Measurements from ENCODE around the gene TNFRSF1A.

TNFRSF1A gene

DNA sequence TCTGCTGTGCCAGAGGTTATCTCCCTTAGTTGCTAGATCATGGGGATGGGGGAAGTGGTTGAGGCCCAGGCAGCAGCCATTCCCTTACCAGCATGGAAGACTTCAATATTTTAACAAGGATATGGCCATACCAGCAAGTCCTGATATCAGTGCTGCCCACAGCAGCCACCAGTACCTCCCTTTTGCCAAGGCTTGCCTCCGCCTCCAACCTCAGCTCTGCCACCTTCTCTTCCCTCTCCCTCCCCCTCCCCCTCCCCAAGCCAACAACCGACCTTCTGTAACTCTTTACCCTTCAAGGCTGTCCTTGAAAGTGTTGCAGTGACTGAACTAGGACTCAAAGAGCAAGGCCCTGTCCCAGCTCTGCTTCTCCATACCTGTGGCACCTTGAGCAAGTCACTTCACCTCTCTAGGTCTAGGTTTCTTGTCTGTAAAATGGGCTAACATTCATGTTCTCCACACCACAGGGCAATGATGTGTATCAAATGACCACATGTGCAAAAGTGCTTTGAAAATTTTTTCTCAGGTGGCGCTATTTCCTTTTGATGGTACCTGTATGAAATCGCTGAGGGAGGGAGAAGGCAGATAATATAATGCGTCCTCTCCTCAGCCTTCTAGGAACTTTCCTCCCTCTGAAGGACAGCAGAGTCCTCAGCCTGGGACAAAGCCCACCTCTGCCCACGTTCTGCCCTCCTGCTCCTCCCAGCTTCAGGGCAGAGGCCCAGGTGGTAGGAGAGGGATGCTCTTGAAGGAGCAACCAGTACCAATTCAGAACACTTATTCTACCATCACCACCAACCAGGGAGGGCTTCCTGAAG is 16.7 kb downstream of the TNFRSF1A start:
- FAIRE-seq (no peak), DNase-seq (ENCODE audit: insufficient read length, low spot score) (no peak)
- TF ChIP-seq, protein P1, sequence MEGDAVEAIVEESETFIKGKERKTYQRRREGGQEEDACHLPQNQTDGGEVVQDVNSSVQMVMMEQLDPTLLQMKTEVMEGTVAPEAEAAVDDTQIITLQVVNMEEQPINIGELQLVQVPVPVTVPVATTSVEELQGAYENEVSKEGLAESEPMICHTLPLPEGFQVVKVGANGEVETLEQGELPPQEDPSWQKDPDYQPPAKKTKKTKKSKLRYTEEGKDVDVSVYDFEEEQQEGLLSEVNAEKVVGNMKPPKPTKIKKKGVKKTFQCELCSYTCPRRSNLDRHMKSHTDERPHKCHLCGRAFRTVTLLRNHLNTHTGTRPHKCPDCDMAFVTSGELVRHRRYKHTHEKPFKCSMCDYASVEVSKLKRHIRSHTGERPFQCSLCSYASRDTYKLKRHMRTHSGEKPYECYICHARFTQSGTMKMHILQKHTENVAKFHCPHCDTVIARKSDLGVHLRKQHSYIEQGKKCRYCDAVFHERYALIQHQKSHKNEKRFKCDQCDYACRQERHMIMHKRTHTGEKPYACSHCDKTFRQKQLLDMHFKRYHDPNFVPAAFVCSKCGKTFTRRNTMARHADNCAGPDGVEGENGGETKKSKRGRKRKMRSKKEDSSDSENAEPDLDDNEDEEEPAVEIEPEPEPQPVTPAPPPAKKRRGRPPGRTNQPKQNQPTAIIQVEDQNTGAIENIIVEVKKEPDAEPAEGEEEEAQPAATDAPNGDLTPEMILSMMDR (IDR thresholded peaks at IDR 0.05; ENCODE audit: insufficient read depth, missing control alignments): no peak

GRCh38 chr12:6323995-6324711 is 17.7 kb downstream of the TNFRSF1A start:
- DNase-seq (ENCODE audit: insufficient read length, low spot score): no peak

DNA sequence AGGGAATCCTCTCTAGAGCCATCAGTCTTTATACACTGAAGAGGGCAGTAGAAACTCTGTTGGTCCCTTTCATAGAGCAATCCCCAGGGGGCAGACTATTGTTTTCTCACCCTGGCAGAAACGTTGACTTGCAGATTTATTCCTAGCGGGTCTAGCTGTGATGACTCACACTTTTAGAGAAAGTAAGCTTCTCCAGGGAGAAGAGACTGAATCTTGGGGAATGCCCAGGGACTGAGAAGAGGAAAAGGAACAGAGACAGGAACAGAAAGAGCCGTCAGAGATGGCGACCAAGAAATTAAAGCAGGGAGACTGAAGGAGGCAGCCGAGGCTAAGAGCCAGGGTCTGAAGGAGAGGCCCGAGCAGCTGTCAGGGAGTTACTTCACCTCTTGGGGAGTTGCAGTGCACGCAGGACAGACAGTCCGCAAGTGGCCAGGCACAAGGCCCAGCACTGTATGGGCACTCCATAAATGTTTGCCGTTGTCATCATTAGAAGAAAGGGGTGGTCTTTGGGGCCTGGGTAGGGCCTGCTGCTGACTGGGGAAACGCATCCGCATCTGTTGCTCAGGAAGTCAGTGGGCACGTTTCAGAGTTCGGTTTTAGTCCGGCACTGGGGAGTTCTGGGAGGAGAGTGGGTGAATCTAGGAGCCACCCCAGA is 18.4 kb downstream of the TNFRSF1A start:
- no peak for FAIRE-seq
- DNase-seq (ENCODE audit: insufficient read length, low spot score): no peak
- TF ChIP-seq, protein P1 (IDR thresholded peaks at IDR 0.05; ENCODE audit: insufficient read depth, missing control alignments): peak; percentile 25

More at GRCh38 chr12:6323995-6324711, 17.7 kb downstream of the TNFRSF1A start:
- TF ChIP-seq, protein P1 (IDR thresholded peaks at IDR 0.05; ENCODE audit: insufficient read depth, missing control alignments): no peak
- FAIRE-seq: no peak

DNA sequence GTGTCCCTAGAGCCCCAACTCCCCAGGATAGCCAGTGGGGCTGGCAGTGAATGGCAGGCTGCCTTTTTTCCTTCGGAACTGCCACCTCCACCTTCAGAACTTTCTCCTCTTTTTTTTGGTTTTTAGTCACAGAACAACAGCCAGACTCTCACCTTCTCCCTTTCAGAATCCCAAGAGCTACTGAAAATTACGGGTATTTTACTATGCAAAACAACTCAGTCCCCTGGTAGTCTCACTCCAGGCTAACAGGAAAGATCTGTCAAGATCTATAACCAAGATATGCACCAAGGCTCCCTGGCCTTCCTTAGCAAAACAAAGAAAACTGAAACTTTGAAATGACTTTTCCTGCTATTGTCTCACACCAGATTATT is 18.9 kb downstream of the TNFRSF1A start:
- DNase-seq (ENCODE audit: insufficient read length, low spot score) (no peak), FAIRE-seq (no peak)
- TF ChIP-seq, protein P1 (IDR thresholded peaks at IDR 0.05; ENCODE audit: insufficient read depth, missing control alignments): no peak

DNA sequence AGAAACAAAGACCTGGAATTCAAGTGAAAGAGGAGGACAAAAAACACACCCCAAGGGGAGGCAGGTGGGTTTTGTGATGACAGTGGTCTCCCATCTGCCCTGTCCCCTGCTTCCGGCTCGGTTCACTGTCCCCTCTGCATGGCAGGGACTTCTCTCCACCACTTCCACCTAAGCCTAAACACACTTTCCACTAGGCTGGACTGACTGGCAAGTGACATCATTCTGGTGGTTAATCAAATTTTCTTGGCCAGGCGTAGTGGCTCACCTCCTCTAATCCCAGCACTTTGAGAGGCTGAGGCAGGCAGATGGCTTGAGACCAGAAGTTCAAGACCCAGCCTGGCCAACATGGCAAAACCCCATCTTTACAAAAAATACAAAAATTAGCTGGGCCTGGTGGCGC is 19.5 kb downstream of the TNFRSF1A start:
- FAIRE-seq: no peak
- TF ChIP-seq, protein P1 (IDR thresholded peaks at IDR 0.05; ENCODE audit: insufficient read depth, missing control alignments): no peak

GRCh38 chr12:6321905-6322304 is 20.0 kb downstream of the TNFRSF1A start:
- DNase-seq (ENCODE audit: insufficient read length, low spot score): no peak
- TF ChIP-seq, protein P1 (IDR thresholded peaks at IDR 0.05; ENCODE audit: insufficient read depth, missing control alignments): no peak
- no peak for FAIRE-seq

More for the DNA sequence above, 19.5 kb downstream of the TNFRSF1A start:
- no peak for DNase-seq (ENCODE audit: insufficient read length, low spot score)

Measured in D721Med (cell line).